Activated CD4-positive, alpha-beta T cell treated with anti-CD3 and anti-CD28 coated beads, Interleukin-2, amount 50 U/mL, for 24 hours (primary cell): ENCODE data around the gene SERHL2.
A peak's percentile ranks its signal among the peaks of the same experiment; 100 is the strongest.
"Not testable (repeated sequence)": the region's sequence is repeated elsewhere in the genome, so short reads cannot be mapped to it uniquely, and the experiment has no call there.

Experiments used
- DNase-seq, 2 donors: peaks; one replicate each; pipeline ENCODE4 v3.0.0-alpha.2; 2020; ENCODE audit warnings: low read depth in 1 of 2, low spot score in 1 of 2

The SERHL2 gene

GRCh38 chr22:42553475-42554361, at the start of gene SERHL2:
Gene SERHL2, plus strand, starts transcription at chr22:42553956. Its CDS starts 65 bp downstream, at chr22:42554021.
- DNase-seq = peak; percentile 73 to 86

- not testable (repeated sequence) for DNase-seq
These were observed 45.3 kb upstream of the SERHL2 start for GRCh38 chr22:42508327-42508974.

- DNase-seq = not testable (repeated sequence)
These were observed 44.8 kb upstream of the SERHL2 start for GRCh38 chr22:42508975-42509364.

- no peak for DNase-seq
These were observed 44.2 kb upstream of the SERHL2 start for GRCh38 chr22:42509548-42509947.

- DNase-seq = no peak
These were observed 42.3 kb upstream of the SERHL2 start for GRCh38 chr22:42511401-42511891.

- DNase-seq = not testable (repeated sequence)
These were observed 41.3 kb upstream of the SERHL2 start for GRCh38 chr22:42512273-42512990.

GRCh38 chr22:42514331-42514730, 39.4 kb upstream of the SERHL2 start:
- not testable (repeated sequence) for DNase-seq

- DNase-seq = not testable (repeated sequence)
These were observed 38.5 kb upstream of the SERHL2 start for GRCh38 chr22:42515304-42515703.

- DNase-seq = no peak
These were observed 37.9 kb upstream of the SERHL2 start for GRCh38 chr22:42515896-42516295.

- DNase-seq = not testable (repeated sequence)
These were observed 36.7 kb upstream of the SERHL2 start for GRCh38 chr22:42517103-42517502.

- DNase-seq = not testable (repeated sequence)
These were observed 34.9 kb upstream of the SERHL2 start for GRCh38 chr22:42518638-42519524.

GRCh38 chr22:42519525-42520401, 34.0 kb upstream of the SERHL2 start, which contains the start of gene RRP7A:
Gene RRP7A, minus strand, starts transcription at chr22:42519796. Its CDS starts 10 bp downstream, at chr22:42519786.
- DNase-seq = peak; percentile 74 to 81

- no peak for DNase-seq
These were observed 32.6 kb upstream of the SERHL2 start for GRCh38 chr22:42521228-42521546.

- DNase-seq = no peak
These were observed 31.2 kb upstream of the SERHL2 start for GRCh38 chr22:42522546-42522945.

- DNase-seq = no peak
These were observed 25.0 kb upstream of the SERHL2 start for GRCh38 chr22:42528591-42529307.

- DNase-seq = not testable (repeated sequence)
These were observed 24.3 kb upstream of the SERHL2 start for GRCh38 chr22:42529435-42529834.

- not testable (repeated sequence) for DNase-seq
These were observed 22.2 kb upstream of the SERHL2 start for GRCh38 chr22:42531401-42532084.

GRCh38 chr22:42533638-42533977, 20.1 kb upstream of the SERHL2 start:
- no peak for DNase-seq
